Lung microvascular endothelial cell (primary cell): ENCODE measurements around the gene PDE7B. TPM values are rescaled to one million over a fixed set of nuclear protein-coding genes. Genes with fewer than 3 reads are reported as not detected.
"Not testable (repeated sequence)": the region's sequence is repeated elsewhere in the genome, so short reads cannot be mapped to it uniquely, and the experiment has no call there.

ENCODE experiments used
- DNase-seq, 2 donors: peaks; one replicate each; pipeline versions ENCODE4 v3.0.0 to v3.0.0-alpha.2; 2010; ENCODE audit warnings: low read depth in 2 of 2
- total RNA-seq: library from RNA; depleted of rRNA; stranded (reverse); fragments of >200 nt; gene quantifications from 2 replicates; pipeline ENCODE4 v1.2.1, GENCODE V29; 2014

PDE7B gene
- total RNA-seq, 1 donor from 2014 or later = 19.4 TPM

- peak in 1 of 2 donors; percentile 52 for DNase-seq
Measured at GRCh38 chr6:136095986-136096385, 244.5 kb downstream of the PDE7B start.

- peak; percentile 30 to 57 for DNase-seq
Measured at GRCh38 chr6:136102991-136103688, 251.6 kb downstream of the PDE7B start.

- DNase-seq = peak; percentile 23 to 41
Measured at GRCh38 chr6:136103763-136104311, 252.3 kb downstream of the PDE7B start.

GRCh38 chr6:136104556-136104955 lies 253.1 kb downstream of the PDE7B start:
- DNase-seq = no peak

- DNase-seq = not testable (repeated sequence)
Measured at GRCh38 chr6:136105797-136106196, 254.3 kb downstream of the PDE7B start.

- DNase-seq = peak in 1 of 2 donors; percentile 72
Measured at GRCh38 chr6:136108361-136108945, 257.0 kb downstream of the PDE7B start.

GRCh38 chr6:136111831-136112230 lies 260.3 kb downstream of the PDE7B start:
- DNase-seq = no peak

- DNase-seq = no peak
Measured at GRCh38 chr6:136112262-136112661, 260.8 kb downstream of the PDE7B start.

- DNase-seq = peak; percentile 90 to 94
Measured at GRCh38 chr6:136113736-136114173, 262.3 kb downstream of the PDE7B start.

GRCh38 chr6:136114661-136115060 lies 263.2 kb downstream of the PDE7B start:
- DNase-seq = no peak

GRCh38 chr6:136115941-136116340 lies 264.4 kb downstream of the PDE7B start:
- no peak for DNase-seq

- no peak for DNase-seq
Measured at GRCh38 chr6:136117081-136117480, 265.6 kb downstream of the PDE7B start.

- no peak for DNase-seq
Measured at GRCh38 chr6:136118787-136119186, 267.3 kb downstream of the PDE7B start.

- DNase-seq = peak in 1 of 2 donors; percentile 5
Measured at GRCh38 chr6:136123468-136123867, 272.0 kb downstream of the PDE7B start.

- DNase-seq = no peak
Measured at GRCh38 chr6:136125585-136125984, 274.1 kb downstream of the PDE7B start.

GRCh38 chr6:136127873-136128272 lies 276.4 kb downstream of the PDE7B start:
- peak in 1 of 2 donors; percentile 22 for DNase-seq

GRCh38 chr6:136129365-136129764 lies 277.9 kb downstream of the PDE7B start:
- no peak for DNase-seq

GRCh38 chr6:136134268-136134667 lies 282.8 kb downstream of the PDE7B start:
- no peak for DNase-seq

- no peak for DNase-seq
Measured at GRCh38 chr6:136134751-136135150, 283.2 kb downstream of the PDE7B start.

- no peak for DNase-seq
Measured at GRCh38 chr6:136136274-136136673, 284.8 kb downstream of the PDE7B start.

- no peak for DNase-seq
Measured at GRCh38 chr6:136137008-136137692, 285.6 kb downstream of the PDE7B start.

- no peak for DNase-seq
Measured at GRCh38 chr6:136137739-136138402, 286.4 kb downstream of the PDE7B start.
